GM19455 (cell line): ENCODE data around the gene RANBP1.
"Not testable (repeated sequence)": the region's sequence is repeated elsewhere in the genome, so short reads cannot be mapped to it uniquely, and the experiment has no call there.

Source experiments
- ATAC-seq: cut with Tn5 transposase; IDR thresholded peaks from one replicate; pipeline ENCODE4 v1.9.1; 2021; ENCODE audit not compliant: unreplicated experiment

Gene RANBP1

GRCh38 chr22:20115691-20116375 lies at the start of gene RANBP1:
TSS of gene RANBP1 (plus strand) at chr22:20116104. CDS start at chr22:20116185, 81 bp downstream.
- ATAC-seq = no peak

GRCh38 chr22:20066617-20067383 lies 49.1 kb upstream of the RANBP1 start:
- ATAC-seq = no peak

GRCh38 chr22:20067384-20067682 lies 48.6 kb upstream of the RANBP1 start:
- ATAC-seq = not testable (repeated sequence)

- ATAC-seq = no peak
Measured at GRCh38 chr22:20068640-20069039, 47.3 kb upstream of the RANBP1 start.

- ATAC-seq = no peak
Measured at GRCh38 chr22:20069331-20070042, 46.4 kb upstream of the RANBP1 start.

GRCh38 chr22:20071524-20071972 lies 44.4 kb upstream of the RANBP1 start:
- ATAC-seq = no peak

GRCh38 chr22:20076627-20077172 lies 39.2 kb upstream of the RANBP1 start:
- ATAC-seq = no peak

GRCh38 chr22:20079745-20080444 lies 36.0 kb upstream of the RANBP1 start, which contains the start of gene DGCR8:
TSS of gene DGCR8 (plus strand) at chr22:20080241. CDS start at chr22:20085964, 5,723 bp downstream.
- peak; percentile 76 for ATAC-seq

GRCh38 chr22:20080445-20080775 lies 35.5 kb upstream of the RANBP1 start:
- peak; percentile 67 for ATAC-seq

- no peak for ATAC-seq
Measured at GRCh38 chr22:20080776-20081654, 34.9 kb upstream of the RANBP1 start.

GRCh38 chr22:20083157-20083890 lies 32.6 kb upstream of the RANBP1 start:
- no peak for ATAC-seq

GRCh38 chr22:20083891-20084546 lies 31.9 kb upstream of the RANBP1 start:
- ATAC-seq = no peak

GRCh38 chr22:20084547-20085413 lies 31.1 kb upstream of the RANBP1 start:
- ATAC-seq = no peak

- ATAC-seq = no peak
Measured at GRCh38 chr22:20085651-20086050, 30.3 kb upstream of the RANBP1 start.

GRCh38 chr22:20086101-20086599 lies 29.8 kb upstream of the RANBP1 start:
- no peak for ATAC-seq

- ATAC-seq = no peak
Measured at GRCh38 chr22:20086763-20087162, 29.1 kb upstream of the RANBP1 start.
